Ascending aorta (tissue), 2 donors: ENCODE results near the gene VWF. TPM values are rescaled to one million over a fixed set of nuclear protein-coding genes. Genes with fewer than 3 reads are reported as not detected.

Experiments
- DNase-seq, 2 donors: peaks; one replicate each; pipeline ENCODE4 v3.0.0-alpha.2; 2019; ENCODE audit warnings: low spot score in 2 of 2
- H3K27ac ChIP-seq, 2 donors: fragments of 200-600 bp; sonication (generic); one replicate each; pipeline ENCODE4 v1.5.1; 2016 to 2017; ENCODE audit warnings: mild to moderate bottlenecking in 1 of 2
- H3K27me3 ChIP-seq: fragments of 200-600 bp; sonication (generic); one replicate; pipeline ENCODE4 v1.5.1; 2017
- H3K36me3 ChIP-seq, 2 donors: fragments of 200-600 bp; sonication (generic); one replicate each; pipeline ENCODE4 v1.5.1; 2016
- H3K4me1 ChIP-seq, 2 donors: fragments of 200-600 bp; sonication (generic); one replicate each; pipeline ENCODE4 v1.5.1; 2016 to 2017; ENCODE audit warnings: mild to moderate bottlenecking in 1 of 2
- H3K4me3 ChIP-seq, 2 donors: fragments of 200-600 bp; sonication (generic); one replicate each; pipeline ENCODE4 v1.5.1; 2016 to 2017; ENCODE audit warnings: mild to moderate bottlenecking in 1 of 2
- H3K9me3 ChIP-seq, 2 donors: fragments of 200-600 bp; sonication (generic); one replicate each; pipeline ENCODE4 v1.5.1; 2016
- CTCF ChIP-seq, 3 experiments: fragments of 200-600 bp in 2 of 3; fragments of 450-650 bp in 1 of 3; sonication (generic) in 2 of 3; IDR thresholded peaks; one replicate each; pipeline ENCODE4 v1.5.1; 2016 to 2019; ENCODE audit warnings: antibody characterized with exemption in 3 of 3, mild to moderate bottlenecking in 1 of 3, moderate library complexity in 1 of 3
- intact Hi-C: fragments of 100-400 bp; cut with DNase I; formaldehyde crosslinking; loops from one replicate; pipeline ENCODE4 v1.15.1; 2023
- total RNA-seq: library from RNA; depleted of rRNA; stranded (reverse); fragments of >200 nt; gene quantifications from one replicate; pipeline ENCODE4 v1.1.0, GENCODE V29; 2016

The VWF gene
- total RNA-seq, 1 donor from 2014 or later = 1,026 TPM

- intact Hi-C loops = no loop called here
- no peaks in the 10 kb centered on the region for H3K36me3 ChIP-seq
- no peak for DNase-seq
- no peaks in the 10 kb centered on the region for H3K9me3 ChIP-seq
- H3K4me1 ChIP-seq = no peaks in the 10 kb centered on the region
- H3K27ac ChIP-seq = peak overlapping the region in 1 of 2 donors; percentile 40
- TF ChIP-seq CTCF (IDR thresholded peaks at IDR 0.05) = no peak
- H3K4me3 ChIP-seq = peak overlapping the region in 1 of 2 donors; percentile 22
- no peaks in the 10 kb centered on the region for H3K27me3 ChIP-seq
Observed at GRCh38 chr12:6123258-6123657, 1.2 kb downstream of the VWF start.

- Histone ChIP-seq H3K4me3 (no peak overlapping the region), H3K36me3 (no peaks in the 10 kb centered on the region), H3K4me1 (no peaks in the 10 kb centered on the region), H3K27ac (peak overlapping the region in 1 of 2 donors; percentile 40), H3K27me3 (no peaks in the 10 kb centered on the region), H3K9me3 (no peaks in the 10 kb centered on the region)
- no peak for DNase-seq
- no peak for TF ChIP-seq CTCF (IDR thresholded peaks at IDR 0.05)
- intact Hi-C loops = no loop called here
Observed at GRCh38 chr12:6122201-6122600, 2.3 kb downstream of the VWF start.

GRCh38 chr12:6120796-6121473, 3.5 kb downstream of the VWF start:
- no peak for TF ChIP-seq CTCF (IDR thresholded peaks at IDR 0.05)
- H3K4me1 ChIP-seq = no peaks in the 10 kb centered on the region
- no peaks in the 10 kb centered on the region for H3K27me3 ChIP-seq
- H3K36me3 ChIP-seq = no peaks in the 10 kb centered on the region
- H3K9me3 ChIP-seq = no peaks in the 10 kb centered on the region
- DNase-seq = no peak
- no peak overlapping the region for H3K27ac ChIP-seq
- H3K4me3 ChIP-seq = peak overlapping the region in 1 of 2 donors; percentile 26
- intact Hi-C loops = no loop called here

GRCh38 chr12:6118891-6119568, 5.4 kb downstream of the VWF start:
- TF ChIP-seq CTCF (IDR thresholded peaks at IDR 0.05) = no peak
- H3K4me1 ChIP-seq = no peaks in the 10 kb centered on the region
- intact Hi-C loops = no loop called here
- no peak overlapping the region for H3K27ac ChIP-seq
- H3K9me3 ChIP-seq = no peaks in the 10 kb centered on the region
- DNase-seq = no peak
- H3K4me3 ChIP-seq = no peak overlapping the region
- no peaks in the 10 kb centered on the region for H3K36me3 ChIP-seq
- no peaks in the 10 kb centered on the region for H3K27me3 ChIP-seq

GRCh38 chr12:6116471-6117021, 7.9 kb downstream of the VWF start:
- intact Hi-C loops = no loop called here
- DNase-seq = no peak
- Histone ChIP-seq H3K36me3 (no peaks in the 10 kb centered on the region), H3K4me1 (no peaks in the 10 kb centered on the region), H3K27ac (no peak overlapping the region), H3K4me3 (no peak overlapping the region), H3K9me3 (no peaks in the 10 kb centered on the region), H3K27me3 (no peaks in the 10 kb centered on the region)
- TF ChIP-seq CTCF (IDR thresholded peaks at IDR 0.05) = no peak
